A673 (cell line): ENCODE data around the gene CTNNBL1. TPM values are rescaled to one million over a fixed set of nuclear protein-coding genes. Genes with fewer than 3 reads are reported as not detected.

ENCODE experiments used
- BruUV-seq: library from RNA; stranded (reverse); fragments of 400-500 nt; replicated peaks from 2 replicates; lab custom pipeline; 2021; lab: Mats Ljungman, UMichigan
- CTCF ChIA-PET: fragments of 300-600 bp; sonication (Branson Sonifier 250); formaldehyde crosslinking; loops from one replicate; lab custom pipeline; 2022; ENCODE audit warnings: antibody characterized with exemption; lab: Charles Lee
- POLR2A ChIA-PET: fragments of 300-600 bp; sonication (Branson Sonifier 250); formaldehyde crosslinking; loops from one replicate; lab custom pipeline; 2022; ENCODE audit warnings: antibody characterized with exemption; ENCODE audit not compliant: low non-redundant PET; lab: Charles Lee
- DNase-seq: peaks from one replicate; pipeline ENCODE4 v3.0.0-alpha.2; 2015; ENCODE audit warnings: low spot score
- H3K27ac ChIP-seq: fragments of 200-600 bp; sonication (generic); 2 replicates; pipeline ENCODE4 v1.5.1; 2016; ENCODE audit warnings: mixed run types, low read depth, mild to moderate bottlenecking, mixed read lengths, antibody characterized with exemption, low read length; ENCODE audit not compliant: poor library complexity, severe bottlenecking
- H3K27me3 ChIP-seq: fragments of 200-600 bp; sonication (generic); replicated peaks from 2 replicates; pipeline ENCODE4 v1.6.1; 2017; ENCODE audit warnings: mixed run types, low read depth, mild to moderate bottlenecking, mixed read lengths, antibody characterized with exemption, low read length; ENCODE audit not compliant: insufficient read depth, poor library complexity
- H3K36me3 ChIP-seq: fragments of 200-600 bp; sonication (generic); 2 replicates; pipeline ENCODE4 v1.6.1; 2016; ENCODE audit warnings: mixed run types, mild to moderate bottlenecking, mixed read lengths, antibody characterized with exemption, low read length; ENCODE audit not compliant: insufficient read depth, poor library complexity, severe bottlenecking
- H3K4me1 ChIP-seq: fragments of 200-600 bp; sonication (generic); 2 replicates; pipeline ENCODE4 v1.6.1; 2017; ENCODE audit warnings: mixed run types, mild to moderate bottlenecking, mixed read lengths, antibody characterized with exemption, low read length; ENCODE audit not compliant: insufficient read depth, poor library complexity, severe bottlenecking
- H3K4me3 ChIP-seq: fragments of 200-600 bp; sonication (generic); 2 replicates; pipeline ENCODE4 v1.5.1; 2016; ENCODE audit warnings: low read depth, mixed run types, mild to moderate bottlenecking, mixed read lengths, low read length; ENCODE audit not compliant: poor library complexity, severe bottlenecking
- H3K9me3 ChIP-seq: fragments of 200-600 bp; sonication (generic); 2 replicates; pipeline ENCODE4 v1.6.1; 2016; ENCODE audit warnings: mixed run types, low read depth, mild to moderate bottlenecking, mixed read lengths, antibody characterized with exemption, low read length; ENCODE audit not compliant: poor library complexity, severe bottlenecking
- CTCF ChIP-seq: fragments of 300-800, 200-600 bp; sonication (generic); conservative IDR thresholded peaks from 2 replicates; pipeline ENCODE4 v1.5.1; 2017; ENCODE audit warnings: low read depth, mild to moderate bottlenecking, antibody characterized with exemption, low read length, moderate library complexity, mixed read lengths
- EZH2 ChIP-seq: fragments of 200-600 bp; sonication (generic); IDR thresholded peaks from 2 replicates; pipeline ENCODE4 v1.6.1; 2017; ENCODE audit warnings: borderline replicate concordance, low read depth, mild to moderate bottlenecking, mixed read lengths, antibody characterized with exemption, low read length; ENCODE audit not compliant: poor library complexity, severe bottlenecking
- intact Hi-C: fragments of 100-400 bp; cut with micrococcal nuclease; formaldehyde crosslinking; loops from one replicate; pipeline ENCODE4 v1.10.0; 2022; ENCODE audit not compliant: unreplicated experiment
- total RNA-seq: library from RNA; stranded (reverse); gene quantifications from 2 replicates; pipeline ENCODE4 v1.2.3, GENCODE V29; 2021

CTNNBL1 gene
- total RNA-seq, 1 experiment from 2014 or later = 88.5 TPM

- no peak for DNase-seq
- H3K27ac ChIP-seq = no peak overlapping the region
- H3K36me3 ChIP-seq = no peaks in the 10 kb centered on the region
- no peak overlapping the region for H3K4me3 ChIP-seq
- BruUV-seq = no TSS peak
- peaks cover 13% of the 10 kb centered on the region for H3K4me1 ChIP-seq
- intact Hi-C loops = no loop called here
- TF ChIP-seq CTCF (no peak), EZH2 (no peak)
- no peaks in the 10 kb centered on the region for H3K27me3 ChIP-seq
- ChIA-PET CTCF (no interaction called here), POLR2A (no interaction called here)
- no peaks in the 10 kb centered on the region for H3K9me3 ChIP-seq
Observed at GRCh38 chr20:37872161-37872560, 178.3 kb downstream of the CTNNBL1 start.

- Histone ChIP-seq H3K4me1 (peaks cover 18% of the 10 kb centered on the region), H3K4me3 (no peak overlapping the region), H3K27me3 (no peaks in the 10 kb centered on the region), H3K27ac (no peak overlapping the region), H3K36me3 (no peaks in the 10 kb centered on the region), H3K9me3 (no peaks in the 10 kb centered on the region)
- no TSS peak for BruUV-seq
- no peak for DNase-seq
- CTCF ChIA-PET = no interaction called here
- POLR2A ChIA-PET = no interaction called here
- TF ChIP-seq EZH2 (no peak), CTCF (no peak)
- intact Hi-C loops = no loop called here
Observed at GRCh38 chr20:37873884-37874283, 180.1 kb downstream of the CTNNBL1 start.

GRCh38 chr20:37875460-37876175 lies 181.8 kb downstream of the CTNNBL1 start:
- no TSS peak for BruUV-seq
- no peaks in the 10 kb centered on the region for H3K36me3 ChIP-seq
- no peak overlapping the region for H3K4me3 ChIP-seq
- intact Hi-C loops = no loop called here
- H3K27me3 ChIP-seq = no peaks in the 10 kb centered on the region
- no peaks in the 10 kb centered on the region for H3K9me3 ChIP-seq
- no peak overlapping the region for H3K27ac ChIP-seq
- POLR2A ChIA-PET = no interaction called here
- CTCF ChIA-PET = interaction anchor here (0.6 kb wide), 1 partner anchor 115 kb away, joined by 3 read pairs; no protein-coding TSS in a partner anchor
- H3K4me1 ChIP-seq = peaks cover 13% of the 10 kb centered on the region
- no peak for DNase-seq
- TF ChIP-seq CTCF = no peak
- no peak for TF ChIP-seq EZH2
